Measurements from ENCODE around the gene GPD1L.

The GPD1L gene

GRCh38 chr3:32140943-32141342, 34.5 kb downstream of the GPD1L start:
- DNase-seq = no peak

GRCh38 chr3:32143849-32144757, 37.7 kb downstream of the GPD1L start:
- peak; percentile 58 for DNase-seq

GRCh38 chr3:32146746-32147211, 40.4 kb downstream of the GPD1L start:
- DNase-seq = no peak

DNA sequence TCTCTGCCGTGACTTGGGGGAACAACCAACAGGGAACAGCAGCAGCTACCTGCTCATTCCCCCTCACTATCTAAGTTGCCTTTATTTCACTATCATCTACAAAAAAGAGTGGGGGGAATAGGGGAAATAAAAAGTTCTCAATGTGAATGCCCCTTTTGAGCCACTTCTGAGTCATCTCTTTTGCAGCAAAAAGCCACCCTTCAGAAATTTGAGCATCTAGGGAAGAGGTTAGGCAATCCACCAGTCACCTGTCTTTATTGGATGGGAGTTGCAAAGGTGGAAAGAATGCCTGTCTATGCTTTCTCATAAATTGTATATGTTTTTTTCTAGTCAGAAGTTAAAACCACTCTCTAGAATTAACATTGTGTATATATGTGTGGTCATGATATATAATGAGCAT, 41.1 kb downstream of the GPD1L start:
- DNase-seq = no peak

- no peak for DNase-seq
Observed at GRCh38 chr3:32147933-32148332, 41.5 kb downstream of the GPD1L start.

- no peak for DNase-seq
Observed at GRCh38 chr3:32148351-32148750, 41.9 kb downstream of the GPD1L start.

GRCh38 chr3:32153414-32154204, 47.2 kb downstream of the GPD1L start:
- DNase-seq = no peak

GRCh38 chr3:32154205-32154579, 47.8 kb downstream of the GPD1L start:
- no peak for DNase-seq

GRCh38 chr3:32155117-32155516, 48.7 kb downstream of the GPD1L start:
- no peak for DNase-seq

- DNase-seq = no peak
Observed at GRCh38 chr3:32157600-32158264, 51.3 kb downstream of the GPD1L start.

GRCh38 chr3:32160706-32161214, 54.3 kb downstream of the GPD1L start:
- no peak for DNase-seq

DNA sequence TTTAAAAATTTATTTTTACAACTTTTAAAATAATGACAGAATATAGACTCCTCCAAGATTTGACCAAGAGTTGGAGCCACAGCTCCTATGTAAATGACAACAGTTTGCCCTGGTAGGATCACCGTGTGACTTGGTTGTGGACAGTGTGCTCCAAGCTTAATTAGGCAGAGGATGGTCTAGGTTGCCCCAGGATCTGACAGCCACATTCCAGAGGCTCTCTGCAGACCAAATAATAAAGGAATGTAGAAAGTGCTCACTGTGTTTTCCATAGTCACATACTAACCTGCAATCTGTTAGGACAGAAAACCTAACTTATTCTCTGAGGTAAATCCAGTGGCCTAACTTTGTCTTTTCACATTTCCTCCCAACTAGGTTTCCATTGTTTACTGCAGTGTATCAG, 59.0 kb downstream of the GPD1L start:
- DNase-seq = no peak

DNA sequence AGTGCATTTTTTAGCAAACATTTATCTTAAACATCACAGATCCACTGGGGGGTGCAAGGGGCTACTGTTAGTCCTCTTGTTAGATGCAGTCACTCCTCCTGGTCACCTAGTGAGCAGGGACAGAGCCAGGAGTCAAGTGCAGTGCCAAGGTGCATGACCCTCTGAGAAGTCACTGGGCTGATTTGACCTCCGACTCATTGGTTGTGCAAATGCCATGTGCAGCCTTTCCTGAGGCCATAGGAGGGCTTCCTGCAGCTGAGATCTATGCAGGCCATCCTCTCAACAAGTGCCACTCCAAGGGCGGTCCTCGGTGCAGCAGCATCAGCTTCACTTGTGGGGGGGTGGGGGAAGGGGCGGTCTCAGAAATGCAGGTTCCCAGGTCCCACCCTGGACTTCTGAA, 60.2 kb downstream of the GPD1L start:
- DNase-seq = no peak

GRCh38 chr3:32172420-32172819, 66.0 kb downstream of the GPD1L start:
- DNase-seq = no peak

DNA sequence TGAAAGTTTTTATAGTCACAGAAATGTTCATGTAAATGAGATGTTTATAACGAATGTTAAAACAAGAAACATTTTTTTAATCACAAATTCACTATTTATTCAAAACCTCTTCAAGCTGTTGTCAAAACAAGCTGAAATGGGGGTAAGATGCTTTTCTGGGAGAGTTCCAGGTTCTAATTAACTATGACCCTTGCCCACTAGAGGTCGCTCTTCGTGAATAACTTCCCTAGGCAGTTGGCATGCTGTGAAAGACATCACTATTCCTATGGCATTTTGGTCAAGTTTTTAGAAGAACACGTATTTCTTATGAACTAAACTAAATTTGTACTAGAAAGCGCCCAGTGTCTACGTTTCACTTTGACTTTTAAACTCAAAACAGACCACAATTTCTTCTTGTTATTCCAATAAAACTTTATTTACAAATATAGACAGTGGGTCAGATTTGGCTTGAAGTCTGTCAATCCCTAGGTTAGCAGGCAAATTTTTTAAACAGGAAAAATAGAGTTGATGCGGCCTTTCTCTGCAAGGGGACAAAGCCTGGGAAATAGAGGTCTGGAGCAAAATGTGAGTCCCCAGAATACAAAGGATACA, 69.3 kb downstream of the GPD1L start:
- no peak for DNase-seq

DNA sequence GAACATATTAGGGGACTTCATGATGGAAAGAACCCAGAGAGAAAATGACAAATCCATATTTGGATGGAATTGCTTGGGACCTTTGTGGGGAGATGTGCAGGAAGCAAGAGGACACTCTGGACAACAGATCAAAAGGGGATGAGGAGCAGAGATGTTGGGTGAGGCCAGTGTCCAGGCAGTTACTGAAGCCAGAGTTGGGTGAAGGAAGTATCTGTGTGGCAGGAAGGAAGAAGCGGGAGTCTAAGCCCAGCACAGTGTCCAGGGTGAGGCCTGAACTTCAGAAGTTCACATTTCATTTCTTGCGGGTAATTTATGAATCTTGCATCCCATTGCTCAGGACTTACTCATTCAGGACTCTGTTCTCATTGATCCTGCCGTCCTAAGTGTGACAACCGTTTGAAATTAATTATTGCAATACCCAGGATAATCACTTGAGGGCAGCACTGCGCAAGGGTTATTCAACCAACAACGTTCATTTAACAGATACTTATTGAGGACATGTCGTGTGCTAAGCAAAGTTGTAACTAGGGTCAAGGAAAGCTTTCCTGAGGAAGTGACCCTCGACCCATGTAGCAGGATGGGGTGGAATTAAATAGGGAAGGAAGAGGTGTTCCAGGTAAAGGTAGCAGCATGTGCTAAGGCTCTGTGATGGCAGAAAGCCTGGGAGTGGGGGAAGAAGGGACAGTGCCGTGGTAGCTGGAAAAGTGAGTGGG, 70.7 kb downstream of the GPD1L start:
- no peak for DNase-seq

- peak; percentile 53 for DNase-seq
Observed at GRCh38 chr3:32177702-32178198, 71.3 kb downstream of the GPD1L start.

DNA sequence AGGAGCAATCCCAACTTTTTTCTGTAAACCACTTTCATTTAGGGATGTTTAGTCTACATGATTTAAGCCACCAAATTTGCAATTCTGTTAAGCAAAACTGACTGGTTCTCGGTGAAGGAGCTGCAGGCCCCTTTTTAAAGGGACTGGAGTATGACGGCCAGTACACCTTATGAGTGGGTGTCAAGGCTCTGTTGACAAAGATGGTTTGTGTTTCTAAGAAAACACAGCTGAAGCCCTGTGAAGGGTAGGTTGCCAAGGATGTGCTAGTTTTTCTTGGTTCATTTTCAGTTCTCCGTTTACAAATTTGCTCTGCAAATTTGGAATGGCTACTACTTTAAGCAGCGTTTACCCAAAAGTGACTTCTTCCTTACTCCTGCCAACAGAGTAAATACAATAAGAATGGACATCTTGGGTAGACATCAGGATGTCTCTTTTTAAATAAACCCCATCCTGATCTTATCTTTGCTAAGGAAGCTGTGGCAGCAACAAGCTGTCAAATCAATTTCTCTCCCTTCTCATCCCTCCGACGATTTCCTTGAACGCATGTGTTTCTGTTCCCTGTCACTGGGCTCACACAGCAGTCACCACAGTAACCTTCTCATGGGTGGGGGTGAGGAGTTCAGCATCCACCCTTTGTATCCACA, 73.8 kb downstream of the GPD1L start:
- no peak for DNase-seq

DNA sequence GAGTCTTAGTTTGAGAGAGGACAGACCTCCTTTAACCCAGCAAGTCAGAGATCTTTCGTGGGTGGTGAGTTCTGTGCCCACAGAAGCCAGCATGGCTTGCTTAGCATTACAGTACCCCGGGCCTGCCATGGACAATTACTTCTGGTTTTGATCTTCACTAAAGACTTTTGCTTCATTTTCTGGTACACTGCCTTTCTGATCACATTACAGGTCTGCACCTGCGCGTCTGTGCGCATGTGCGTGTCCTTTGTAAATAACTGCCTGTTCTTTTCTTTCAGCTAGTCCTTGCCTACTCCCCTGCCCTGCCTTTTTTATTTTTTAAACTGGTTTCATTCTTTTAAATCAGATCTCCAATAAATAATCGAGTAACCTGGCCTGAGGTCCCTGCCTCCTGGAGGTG, 74.9 kb downstream of the GPD1L start:
- DNase-seq = no peak

GRCh38 chr3:32181796-32182195, 75.4 kb downstream of the GPD1L start:
- no peak for DNase-seq

- no peak for DNase-seq
Observed at GRCh38 chr3:32184187-32184730, 77.8 kb downstream of the GPD1L start.
